HG03342 (cell line): ENCODE data around the gene TFR2.

Source experiments
- ATAC-seq: cut with Tn5 transposase; IDR thresholded peaks from one replicate; pipeline ENCODE4 v1.9.1; 2021; ENCODE audit warnings: mild to moderate bottlenecking, moderate library complexity; ENCODE audit not compliant: unreplicated experiment

Gene TFR2

GRCh38 chr7:100574362-100575205 is 66.8 kb downstream of the TFR2 start:
- ATAC-seq, result no peak

- no peak for ATAC-seq
Observed at GRCh38 chr7:100573691-100574361, 67.5 kb downstream of the TFR2 start, which contains the start of gene SAP25. TSS of gene SAP25 (minus strand) at chr7:100573900. CDS start at chr7:100573742, 158 bp downstream.

- ATAC-seq, result no peak
Observed at GRCh38 chr7:100572949-100573675, 68.2 kb downstream of the TFR2 start.

GRCh38 chr7:100572281-100572948 is 68.9 kb downstream of the TFR2 start:
- no peak for ATAC-seq

- no peak for ATAC-seq
Observed at GRCh38 chr7:100571829-100572116, 69.6 kb downstream of the TFR2 start.

GRCh38 chr7:100570954-100571828 is 70.2 kb downstream of the TFR2 start:
- no peak for ATAC-seq
